NCI-H69 (cell line): ENCODE results near the gene ZNF384.

Source experiments
- DNase-seq: peaks from one replicate; lab custom pipeline; 2025; lab: John Stamatoyannopoulos, UW

The ZNF384 gene

DNA sequence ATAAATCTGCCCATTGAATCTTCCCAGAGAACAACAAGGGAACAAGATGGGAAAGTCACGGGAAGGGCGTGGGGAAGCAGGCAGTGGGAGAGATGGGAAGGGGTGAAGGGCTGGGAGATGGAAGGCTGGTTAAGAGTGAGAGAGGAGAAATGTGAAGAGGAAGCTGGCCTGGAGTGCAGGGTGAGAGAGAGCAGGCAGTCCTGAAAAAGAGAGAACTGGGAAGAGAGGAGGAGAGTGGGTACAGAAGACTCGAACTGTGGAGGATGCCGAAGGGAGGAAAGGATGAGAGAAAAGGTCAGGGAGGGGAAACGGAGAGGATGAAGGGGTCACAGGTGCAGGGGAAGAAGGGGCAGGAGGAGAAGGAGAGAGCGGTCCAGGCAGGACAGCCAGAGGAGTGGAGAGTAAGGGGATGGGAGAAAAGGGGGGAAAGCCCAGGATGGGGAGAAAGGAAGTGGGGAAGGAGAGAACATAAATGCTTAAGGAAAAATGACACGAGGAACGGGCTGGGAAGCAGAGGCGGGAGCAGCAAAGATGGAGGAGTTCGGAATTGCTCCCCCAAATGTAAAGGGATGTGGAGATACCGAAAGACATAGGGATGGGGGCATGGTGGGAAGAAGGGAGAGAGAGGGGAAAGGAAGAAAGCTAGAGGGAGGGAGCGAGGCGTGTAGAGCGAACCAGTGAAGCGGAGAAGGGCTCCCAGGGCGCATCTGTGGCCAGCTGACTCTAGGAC, 10.2 kb upstream of the ZNF384 start:
- DNase-seq, result no peak

DNA sequence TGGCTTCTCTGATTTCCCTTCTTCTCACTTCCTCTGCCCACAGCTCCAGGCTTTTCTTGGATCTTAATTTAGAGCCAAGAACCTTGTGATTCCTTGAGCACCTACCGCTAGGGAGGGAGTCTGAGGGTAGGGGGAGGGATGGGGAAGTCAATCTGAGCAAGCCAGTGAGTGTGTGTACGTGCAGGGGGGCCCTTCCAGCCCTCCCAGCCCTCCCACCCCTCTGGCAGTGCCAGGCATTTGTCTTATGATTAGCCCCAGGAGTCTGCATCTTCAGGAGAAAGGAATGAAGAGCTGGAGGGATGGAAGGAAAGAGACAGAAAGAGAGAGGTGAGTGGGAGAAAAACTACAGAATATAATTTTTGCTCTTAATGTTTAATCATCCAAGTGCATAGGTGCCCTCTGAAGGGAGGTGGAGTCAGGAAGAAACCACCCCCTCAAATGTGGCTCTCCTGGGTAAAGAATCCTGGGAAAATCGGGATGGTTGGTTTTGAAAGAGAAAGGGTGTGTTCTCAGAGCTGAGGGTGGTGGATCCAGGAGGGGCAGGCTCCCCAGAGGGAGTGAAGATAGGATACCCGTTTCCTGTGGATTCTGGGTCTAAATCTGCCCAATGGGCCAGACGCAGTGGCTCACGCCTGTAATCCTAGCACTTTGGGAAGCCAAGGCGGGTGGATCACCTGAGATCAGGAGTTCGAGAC, 9.3 kb upstream of the ZNF384 start:
- no peak for DNase-seq

DNA sequence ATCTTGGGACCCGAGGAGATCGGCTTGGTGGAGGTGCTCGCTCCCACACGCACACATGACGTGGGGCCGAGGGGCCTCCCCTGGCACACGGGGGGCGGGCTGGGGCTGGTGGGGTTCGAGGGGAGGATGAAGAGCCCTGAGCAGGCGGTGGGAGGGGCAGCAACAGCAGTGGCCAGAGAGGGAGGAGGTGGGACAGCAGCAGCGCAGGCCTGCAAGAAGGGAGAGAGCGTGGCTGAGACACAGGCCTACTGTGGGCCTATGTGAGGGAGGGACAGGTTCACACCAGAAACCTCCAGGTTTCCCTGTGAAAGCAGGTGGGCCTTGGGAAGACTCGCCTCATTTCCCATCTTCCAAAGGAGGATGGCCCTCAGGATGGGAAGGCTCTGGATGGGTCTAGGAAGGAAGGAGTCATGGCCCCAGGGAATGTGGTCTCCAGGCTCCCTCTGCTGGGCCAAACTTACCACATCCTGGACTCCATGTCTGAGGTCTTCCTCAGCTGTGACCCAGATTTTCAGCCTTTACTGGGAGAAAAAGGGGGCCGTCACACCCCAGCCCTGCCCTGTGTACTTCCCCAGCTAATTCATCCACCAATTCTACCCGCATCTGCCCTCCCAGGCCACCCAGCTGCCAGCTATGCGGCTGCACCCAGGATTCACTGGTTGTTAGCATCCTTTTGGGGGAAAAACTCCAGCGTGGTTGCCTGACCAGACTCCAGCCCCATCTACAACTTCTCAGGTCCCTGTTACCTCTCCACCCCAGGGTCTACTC, 8.6 kb upstream of the ZNF384 start:
- peak; percentile 62 for DNase-seq

DNA sequence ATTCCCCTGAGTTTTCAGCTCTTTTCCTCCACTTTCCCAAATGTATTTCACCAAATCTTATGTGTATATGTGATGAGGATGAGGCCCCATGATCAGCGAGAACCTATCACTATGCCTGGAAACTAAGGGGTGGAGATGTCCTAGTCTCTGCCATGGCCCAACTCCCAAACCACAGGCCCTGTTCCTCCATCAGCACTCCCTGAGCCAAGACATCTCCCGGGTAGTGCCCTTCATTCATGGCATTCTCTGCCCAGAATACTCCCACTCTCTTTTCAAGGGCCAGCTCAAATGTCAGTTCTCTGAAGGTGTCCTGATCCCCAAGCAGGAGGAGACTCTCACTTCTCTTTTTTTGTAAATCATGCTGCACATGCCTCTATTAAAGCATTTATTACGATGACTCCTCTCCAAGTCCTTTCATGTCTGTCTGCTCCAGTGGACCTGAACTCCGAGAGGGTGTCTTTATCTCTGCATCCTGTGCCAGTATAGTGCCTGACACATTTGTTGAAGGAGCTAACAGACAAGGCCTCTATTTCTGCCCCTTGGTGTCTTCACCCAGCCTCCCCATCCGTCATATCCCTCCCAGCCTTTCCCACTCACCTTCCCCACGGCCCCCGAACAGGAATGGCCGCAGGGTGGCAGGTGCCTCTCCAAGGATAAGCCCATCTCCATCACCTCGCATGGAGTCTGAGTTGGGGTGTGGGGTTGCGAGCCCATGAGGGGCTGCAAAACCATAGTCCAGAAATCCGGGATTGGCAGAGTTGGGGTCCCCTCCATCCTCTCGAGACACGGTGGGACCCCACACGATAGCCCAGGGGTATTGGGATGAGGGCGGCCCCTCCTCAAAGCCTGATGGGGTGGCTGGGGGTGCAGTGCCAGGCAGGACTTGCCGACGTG, 7.8 kb upstream of the ZNF384 start:
- no peak for DNase-seq

DNA sequence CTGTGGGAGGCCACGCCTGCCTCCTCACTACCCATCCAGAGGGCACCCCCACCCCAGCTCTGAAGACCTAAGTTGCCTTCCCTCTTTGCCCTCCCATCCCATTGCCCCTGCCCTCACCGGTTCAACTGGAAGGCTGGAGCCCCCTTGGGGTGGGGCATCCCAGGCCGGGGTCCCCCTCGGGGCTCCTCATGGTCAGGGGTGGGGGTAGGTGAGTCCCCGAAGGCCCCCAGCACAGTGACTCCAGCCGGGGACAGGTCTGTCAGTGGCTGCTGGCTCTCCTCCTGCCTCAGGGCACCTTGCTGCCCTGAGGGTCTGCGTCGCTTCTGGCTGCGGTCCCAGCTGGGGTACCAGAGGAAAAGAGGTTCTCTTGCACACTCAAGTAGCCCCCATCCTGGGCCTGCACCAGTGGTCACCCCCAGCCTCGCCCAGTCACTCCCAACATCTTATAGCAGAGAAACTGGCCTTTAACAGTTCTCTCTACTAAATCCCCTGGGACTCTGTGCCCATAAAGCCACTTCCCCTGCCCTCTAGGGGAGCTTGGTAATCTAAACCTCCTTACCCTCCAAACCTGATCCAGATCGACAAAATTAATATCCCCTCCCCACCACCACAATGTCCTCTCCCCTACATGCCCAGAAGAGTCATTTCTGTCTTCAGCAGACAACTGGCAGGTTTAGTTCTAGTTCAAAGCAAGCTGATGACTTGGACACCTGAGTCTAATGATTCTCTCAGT, 6.3 kb upstream of the ZNF384 start:
- peak; percentile 15 for DNase-seq

DNA sequence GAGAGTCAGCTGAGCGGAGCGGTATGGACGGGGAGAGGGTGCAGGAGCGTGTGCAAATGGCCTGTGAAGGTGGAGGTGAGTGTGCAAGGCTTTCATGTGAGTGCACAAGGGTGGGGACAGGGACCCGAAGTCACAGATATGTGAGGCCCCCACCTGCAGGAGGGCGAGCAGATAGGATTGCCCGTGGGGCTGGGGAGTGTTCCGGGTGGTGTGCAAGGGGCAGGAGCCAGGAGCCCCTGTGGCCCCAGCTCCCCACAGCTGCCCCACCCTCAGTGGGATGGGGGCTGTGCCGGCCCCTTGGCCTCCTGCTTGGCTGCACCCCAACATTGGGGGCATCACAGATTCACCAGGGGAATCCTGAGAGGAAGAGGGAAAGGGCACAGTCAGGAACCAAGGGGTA, 5.5 kb upstream of the ZNF384 start:
- DNase-seq, result no peak

DNA sequence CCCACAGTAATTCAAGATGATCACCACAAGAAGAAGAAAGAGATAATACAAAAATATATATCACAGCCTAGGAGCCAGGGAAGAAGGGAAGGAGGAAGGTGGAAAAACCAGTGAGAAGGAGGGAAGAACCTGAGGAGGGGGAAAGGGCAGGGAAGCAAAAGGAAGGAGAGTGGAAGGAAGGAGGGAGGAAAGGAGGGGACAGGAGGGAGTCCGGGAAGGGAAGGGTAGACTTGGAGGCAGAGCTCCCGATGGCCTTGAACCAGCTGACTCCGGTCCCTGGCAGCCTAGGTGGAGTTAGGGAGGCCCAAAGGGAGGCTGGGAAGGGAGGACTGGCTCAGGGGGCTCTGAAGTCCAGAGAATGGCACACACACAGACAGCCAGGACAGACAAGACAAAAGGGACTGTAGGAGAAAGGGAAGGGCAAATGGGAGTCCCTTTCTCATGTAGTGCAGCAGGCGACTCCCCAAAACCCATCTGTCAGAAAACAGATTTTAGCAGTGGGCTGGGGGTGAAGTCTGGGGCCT, 4.7 kb upstream of the ZNF384 start:
- no peak for DNase-seq

DNA sequence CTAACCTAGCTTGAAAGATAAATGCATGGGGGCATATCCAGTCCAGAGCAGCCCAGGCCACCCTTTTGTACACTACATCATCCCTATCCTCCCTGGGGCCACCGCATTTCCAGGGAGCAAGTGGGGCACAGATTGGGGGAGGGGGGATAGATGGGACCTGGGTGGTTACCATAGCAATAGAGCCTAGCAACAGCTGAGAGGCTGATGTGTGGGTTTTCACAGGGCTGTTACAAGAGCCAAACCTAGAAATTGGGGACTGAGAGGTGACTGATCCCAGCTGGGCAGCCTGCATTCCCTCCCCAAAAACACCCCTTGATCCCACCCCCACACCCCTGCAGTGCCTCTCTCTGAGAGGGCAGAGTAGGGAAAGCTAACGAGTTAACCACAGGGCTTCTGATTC, 3.7 kb upstream of the ZNF384 start:
- no peak for DNase-seq

DNA sequence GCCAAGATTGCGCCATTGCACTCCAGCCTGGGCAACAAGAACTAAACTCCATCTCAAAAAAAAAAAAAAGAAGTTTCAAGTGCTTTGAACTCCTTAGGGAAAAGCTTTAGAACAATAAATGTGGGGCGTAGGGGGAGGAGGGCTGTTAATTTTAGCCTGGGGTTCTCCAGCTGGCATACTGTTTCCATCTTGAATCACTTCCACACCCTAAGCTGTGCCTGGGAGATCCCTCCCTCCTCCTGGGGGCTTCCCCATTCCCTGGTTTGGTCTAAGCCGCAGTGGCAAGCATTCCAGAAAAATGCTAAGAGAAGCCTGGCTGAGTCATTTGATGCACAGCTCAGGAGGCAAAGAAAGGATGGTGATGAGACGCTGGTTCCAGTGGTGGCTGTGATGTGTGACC, 2.3 kb upstream of the ZNF384 start:
- DNase-seq, result no peak

DNA sequence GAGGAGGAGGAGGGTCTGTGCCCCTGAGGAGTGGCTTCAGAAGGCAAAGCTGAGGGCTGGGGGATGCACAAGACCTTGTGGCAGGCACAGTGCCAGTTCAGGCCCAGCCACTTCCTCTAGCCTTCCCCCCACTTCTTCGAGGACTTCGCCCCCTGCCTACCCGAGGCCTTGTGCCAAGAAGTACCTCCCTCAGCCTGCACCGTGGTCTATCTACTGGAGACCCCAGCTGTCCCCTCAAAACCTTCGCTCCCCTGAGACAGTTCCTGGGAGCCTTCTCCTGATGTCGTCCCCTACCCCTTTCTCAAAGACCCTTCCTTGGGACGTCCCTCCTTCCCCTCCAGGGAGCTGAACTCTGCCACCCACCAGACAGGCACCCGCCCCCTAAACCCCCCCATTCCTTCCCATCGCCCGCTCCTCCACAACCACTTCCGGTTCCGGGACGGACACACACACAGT, 604 bp downstream of the ZNF384 start:
- peak; percentile 83 for DNase-seq

DNA sequence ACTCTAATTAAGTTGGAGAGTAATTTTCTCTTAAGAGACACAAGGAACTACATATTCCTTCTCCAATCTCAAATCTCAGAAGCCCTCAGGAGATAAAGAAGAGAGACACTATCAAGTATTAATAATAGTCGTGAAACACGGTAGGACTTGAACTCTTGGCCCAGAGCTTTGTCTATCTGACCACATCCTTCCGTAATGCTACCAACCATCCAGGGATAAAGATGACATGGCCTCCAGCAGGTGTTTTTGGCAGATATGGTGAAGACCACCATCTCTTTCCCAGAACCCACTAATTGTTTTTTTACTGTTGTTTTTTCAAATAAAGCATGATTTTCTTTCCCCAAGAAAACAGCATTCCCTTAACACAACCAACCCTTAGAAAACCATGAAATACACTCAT, 3.4 kb downstream of the ZNF384 start:
- DNase-seq, result no peak

DNA sequence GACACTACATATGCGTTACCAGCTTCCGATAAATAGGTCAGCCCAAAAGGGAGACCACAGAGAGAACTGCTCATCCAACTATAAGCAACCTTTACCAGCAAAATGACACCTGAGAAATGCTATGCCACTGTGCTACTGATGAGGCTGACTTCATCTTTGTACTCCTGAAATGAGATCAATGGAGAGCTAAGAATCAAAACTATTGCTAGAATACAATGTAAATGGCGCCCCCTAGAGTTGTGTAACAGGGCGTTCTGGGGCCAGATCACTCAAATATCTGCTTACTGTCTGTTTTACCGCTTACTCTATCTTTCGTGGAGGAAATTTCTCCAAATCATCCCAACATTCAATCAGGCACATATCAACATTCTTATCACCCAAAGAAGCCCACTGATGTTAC, 4.6 kb downstream of the ZNF384 start:
- peak; percentile 76 for DNase-seq

DNA sequence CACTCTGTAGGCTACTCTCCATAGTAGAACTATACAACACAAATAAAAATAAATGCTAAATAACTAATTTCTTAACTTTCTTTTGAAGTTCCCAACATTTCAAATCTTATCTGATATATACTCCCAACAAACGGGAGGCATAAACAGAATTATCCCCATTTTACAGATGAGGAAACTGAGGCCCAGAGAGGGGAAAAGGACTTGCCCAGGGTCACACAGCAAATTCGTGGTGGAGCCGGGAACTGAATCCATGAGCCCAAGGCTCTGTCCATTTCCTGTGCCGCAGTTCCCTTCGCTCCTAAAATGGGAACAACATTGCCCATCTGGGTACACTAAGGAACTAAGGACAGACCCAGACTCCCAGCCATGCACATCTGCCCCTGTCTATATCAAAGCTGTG, 12.2 kb downstream of the ZNF384 start:
- no peak for DNase-seq

DNA sequence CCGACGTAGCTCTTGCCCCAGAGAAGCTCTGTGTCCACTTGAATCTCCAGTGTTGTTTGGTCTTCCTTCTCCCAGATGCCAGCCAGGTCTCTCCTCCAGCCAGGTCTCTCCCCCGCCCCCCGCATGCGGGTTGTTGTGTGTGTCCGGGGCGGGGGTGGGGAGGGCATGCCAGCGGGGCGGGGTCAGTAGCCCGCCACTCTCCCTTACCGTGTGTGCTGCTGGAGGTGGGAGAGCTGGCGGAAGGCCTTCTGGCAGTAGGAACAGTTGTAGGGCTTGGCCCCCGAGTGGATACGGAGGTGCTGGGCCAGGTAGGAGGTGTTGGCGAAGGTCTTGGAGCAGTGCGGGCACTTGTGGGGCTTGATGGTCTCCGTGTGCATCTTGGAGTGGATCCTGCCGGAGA, 17.0 kb downstream of the ZNF384 start:
- no peak for DNase-seq

DNA sequence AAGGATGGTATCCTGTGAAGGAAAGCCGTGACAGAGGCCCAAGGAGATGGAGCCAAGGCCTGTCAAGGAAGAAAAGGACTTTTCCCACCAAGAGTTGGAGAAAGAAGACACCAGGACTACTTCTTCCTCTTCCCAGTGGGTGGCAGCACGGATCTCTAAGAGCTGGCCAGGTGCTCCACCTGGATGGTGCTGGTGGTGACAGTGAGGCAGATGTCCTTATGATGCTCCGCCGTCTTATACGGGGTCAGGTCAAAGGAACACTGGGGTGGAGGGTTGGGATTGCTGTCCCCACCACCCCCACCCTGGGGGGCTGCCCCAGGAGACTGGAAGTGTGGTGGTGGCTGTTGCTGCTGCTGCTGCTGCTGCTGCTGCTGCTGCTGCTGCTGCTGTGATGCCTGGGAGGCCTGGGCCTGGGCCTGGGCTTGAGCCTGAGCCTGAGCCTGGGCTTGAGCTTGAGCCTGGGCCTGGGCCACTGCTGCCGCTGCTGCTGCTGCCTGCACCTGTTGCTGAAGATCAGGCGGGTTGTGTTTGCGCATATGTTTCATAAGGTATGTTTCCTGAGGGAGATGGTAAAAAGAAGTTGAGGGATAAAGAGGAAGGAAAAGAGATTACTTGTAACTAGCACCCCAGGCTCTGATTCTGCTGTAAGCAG, 21.5 kb downstream of the ZNF384 start:
- peak; percentile 31 for DNase-seq

DNA sequence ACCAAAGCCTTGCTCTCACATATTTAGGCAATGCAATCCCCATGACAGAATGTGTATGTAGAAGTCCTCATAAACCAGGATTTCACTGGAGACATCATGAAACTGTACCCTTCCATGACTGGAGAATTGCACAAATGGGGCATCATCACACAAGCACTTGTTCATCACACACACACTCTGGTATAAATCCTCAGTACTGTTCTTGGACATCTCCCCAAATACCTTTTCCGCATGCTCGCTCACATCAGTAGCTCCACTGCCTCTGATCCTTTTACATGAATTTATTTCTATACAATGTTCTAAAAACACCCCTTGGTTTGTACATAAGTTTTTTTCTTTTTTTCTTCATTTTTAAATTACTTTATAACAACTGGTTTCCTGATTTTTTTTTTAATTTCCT, 23.0 kb downstream of the ZNF384 start:
- no peak for DNase-seq

DNA sequence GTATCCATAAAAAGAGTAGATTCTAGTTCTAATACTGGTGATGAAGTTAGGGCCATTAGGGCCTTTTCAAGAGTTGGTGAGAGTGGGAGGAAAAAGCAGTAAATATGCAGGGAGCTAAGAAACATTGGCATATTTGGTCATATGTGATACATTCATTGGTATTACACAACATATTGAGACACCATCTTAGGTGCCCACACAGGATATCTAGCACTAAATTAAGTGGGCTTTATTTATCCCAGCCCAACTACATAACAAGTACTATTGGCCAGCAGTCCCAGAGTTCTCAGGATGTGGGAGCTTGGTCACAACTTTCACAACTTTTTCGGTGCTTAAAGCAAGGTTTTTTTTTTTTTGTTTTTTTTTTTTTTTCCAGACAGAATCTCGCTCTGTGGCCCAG, 24.3 kb downstream of the ZNF384 start:
- DNase-seq, result no peak

DNA sequence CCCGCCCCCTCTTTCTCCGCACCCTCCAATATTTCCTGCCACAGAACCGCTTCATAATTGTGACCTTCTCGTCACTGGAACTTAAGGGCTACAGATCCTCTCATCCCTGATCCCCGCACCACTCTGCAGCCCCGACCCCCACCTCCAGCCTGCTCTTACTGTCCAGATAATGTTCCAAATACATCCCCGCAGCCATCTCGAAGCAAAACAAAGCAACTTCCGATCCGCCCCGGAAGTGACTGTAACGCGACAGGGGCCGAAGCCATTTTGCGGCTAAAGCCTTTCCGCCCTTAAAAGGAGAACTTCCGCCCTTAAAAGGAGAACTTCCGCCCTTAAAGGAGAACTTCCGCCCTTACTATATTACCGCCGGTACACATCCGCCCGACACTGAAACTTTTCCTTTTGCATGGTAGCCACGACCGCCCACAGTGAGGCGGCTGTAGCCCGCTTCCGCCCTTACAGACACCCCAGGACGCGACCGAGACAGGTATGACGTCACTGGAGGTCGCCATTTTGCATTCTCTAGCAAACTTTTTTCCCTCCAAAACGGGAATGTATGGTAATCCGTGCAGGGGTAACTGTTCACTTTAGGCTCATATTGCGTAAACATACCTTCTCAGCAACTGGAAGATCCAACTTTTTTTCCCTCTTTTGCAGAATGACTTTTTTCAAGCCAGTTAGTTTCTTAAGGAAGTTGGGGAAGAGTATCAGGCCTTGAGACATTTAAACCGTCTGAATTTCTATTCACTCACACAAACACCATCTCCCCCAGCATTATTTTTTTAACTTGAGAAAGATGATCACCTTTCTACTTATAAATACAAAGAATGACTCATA, 26.1 kb downstream of the ZNF384 start, which contains the start of gene ING4:
Gene ING4, minus strand, starts transcription at position 214 of the 837 bp plus-strand sequence. Its CDS starts 18 bp downstream, at position 196.
- DNase-seq, result peak; percentile 100

DNA sequence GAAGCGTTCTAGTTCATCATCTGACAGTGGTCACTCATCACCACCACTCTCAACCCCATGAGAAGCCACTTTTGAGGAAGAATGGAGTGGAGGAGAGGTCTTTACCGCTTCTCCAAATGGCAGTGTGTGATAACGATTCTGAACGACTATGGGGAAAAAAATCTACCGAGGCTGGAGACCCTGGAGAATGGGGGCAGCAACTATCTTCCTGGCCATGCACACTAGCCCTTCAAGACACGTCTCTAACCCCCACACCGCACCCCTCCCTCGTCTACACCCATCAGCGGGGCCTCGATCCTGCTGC, 26.6 kb downstream of the ZNF384 start:
- DNase-seq, result peak; percentile 68

DNA sequence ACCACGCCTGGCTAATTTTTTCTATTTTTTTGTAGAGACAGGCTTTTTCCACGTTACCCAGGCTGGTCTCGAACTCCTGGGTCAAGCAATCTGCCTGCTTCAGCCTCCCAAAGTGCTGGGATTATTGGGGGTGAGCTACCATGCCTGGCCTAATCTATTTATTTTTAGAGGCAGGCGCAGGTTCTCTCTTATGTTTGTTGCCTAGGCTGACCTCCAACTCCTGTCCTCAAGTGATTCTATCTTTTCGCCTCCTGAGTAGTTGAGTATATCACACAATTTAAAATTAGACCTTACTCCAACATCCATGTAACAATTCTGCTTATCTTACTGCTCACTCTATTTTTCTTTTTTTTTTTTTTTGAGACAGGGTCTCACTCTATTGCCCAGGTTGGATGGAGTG, 35.2 kb downstream of the ZNF384 start:
- DNase-seq, result no peak
